CD14-positive monocyte (primary cell): Measurements from ENCODE around the gene FSTL1. TPM values are rescaled to one million over a fixed set of nuclear protein-coding genes. Genes with fewer than 3 reads are reported as not detected.
A peak's percentile ranks its signal among the peaks of the same experiment; 100 is the strongest.

Experiments used
- DNase-seq, 3 donors: peaks; one replicate each; pipeline ENCODE4 v3.0.0-alpha.2; 2011 to 2022
- H2AFZ ChIP-seq: 2 replicates; pipeline ENCODE4 v1.6.0; 2012; ENCODE audit warnings: mild to moderate bottlenecking, low read depth, low read length, inconsistent platforms; ENCODE audit not compliant: insufficient read depth, poor library complexity, severe bottlenecking
- H3K27ac ChIP-seq, 2 donors: 1 replicate in 1 of 2; 2 replicates in 1 of 2; pipeline ENCODE4 v1.5.1; 2012 to 2013; ENCODE audit warnings: low read length in 2 of 2, control low read depth in 1 of 2, inconsistent platforms in 1 of 2, low read depth in 1 of 2, mild to moderate bottlenecking in 1 of 2
- H3K27me3 ChIP-seq, 2 donors: one replicate each; pipeline versions ENCODE4 v1.6.0 to v1.6.1; 2011 to 2013; ENCODE audit warnings: low read length in 2 of 2; ENCODE audit not compliant: control insufficient read depth in 2 of 2, insufficient read depth in 2 of 2
- H3K36me3 ChIP-seq, 2 donors: replicated peaks in 1 of 2; 1 replicate in 1 of 2; 2 replicates in 1 of 2; pipeline versions ENCODE4 v1.5.1 to v1.6.1; 2012 to 2013; ENCODE audit warnings: low read length in 2 of 2, control low read depth in 1 of 2, inconsistent platforms in 1 of 2, mild to moderate bottlenecking in 1 of 2; ENCODE audit not compliant: insufficient read depth in 2 of 2, control insufficient read depth in 1 of 2
- H3K4me1 ChIP-seq, 2 donors: 1 replicate in 1 of 2; 2 replicates in 1 of 2; pipeline versions ENCODE4 v1.5.1 to v1.6.1; 2012 to 2013; ENCODE audit warnings: low read length in 2 of 2, control low read depth in 1 of 2, inconsistent platforms in 1 of 2, mild to moderate bottlenecking in 1 of 2, moderate library complexity in 1 of 2; ENCODE audit not compliant: insufficient read depth in 2 of 2, control insufficient read depth in 1 of 2
- H3K4me2 ChIP-seq: replicated peaks from 2 replicates; pipeline ENCODE3; 2012; ENCODE audit warnings: low read length, moderate library complexity, mild to moderate bottlenecking; ENCODE audit not compliant: poor library complexity, severe bottlenecking; ENCODE audit errors: extremely low read depth
- H3K4me3 ChIP-seq, 3 experiments: fragments of 200-600 bp in 1 of 3; sonication (generic) in 1 of 3; replicated peaks in 1 of 3; 1 replicate in 2 of 3; 2 replicates in 1 of 3; pipeline ENCODE4 v1.5.1; 2011 to 2013; ENCODE audit warnings: low read length in 3 of 3, mild to moderate bottlenecking in 3 of 3, control low read depth in 2 of 3, low read depth in 2 of 3, inconsistent platforms in 1 of 3, moderate library complexity in 1 of 3
- H3K79me2 ChIP-seq: 2 replicates; pipeline ENCODE4 v1.6.0; 2012; ENCODE audit warnings: mild to moderate bottlenecking, control low read depth, inconsistent platforms, low read length, moderate library complexity; ENCODE audit not compliant: insufficient read depth
- H3K9ac ChIP-seq: 2 replicates; pipeline ENCODE4 v1.6.0; 2017; ENCODE audit warnings: low read length, mild to moderate bottlenecking; ENCODE audit not compliant: insufficient read depth, poor library complexity, severe bottlenecking
- H3K9me3 ChIP-seq, 2 donors: replicated peaks in 1 of 2; 1 replicate in 1 of 2; 2 replicates in 1 of 2; pipeline versions ENCODE4 v1.5.1 to v1.6.1; 2012 to 2013; ENCODE audit warnings: low read length in 2 of 2, control low read depth in 1 of 2; ENCODE audit not compliant: control insufficient read depth in 1 of 2, insufficient read depth in 1 of 2
- H4K20me1 ChIP-seq: 2 replicates; pipeline ENCODE4 v1.6.0; 2012; ENCODE audit warnings: mild to moderate bottlenecking, low read length, control low read depth, moderate library complexity; ENCODE audit not compliant: insufficient read depth
- H3K27ac Mint-ChIP-seq, 7 donors: one replicate each; pipeline ENCODE4 v1.8.0; 2020; ENCODE audit warnings: mild to moderate bottlenecking in 7 of 7, mixed read lengths in 7 of 7, moderate library complexity in 6 of 7, inconsistent platforms in 2 of 7
- H3K27me3 Mint-ChIP-seq, 3 donors: one replicate each; pipeline ENCODE4 v1.8.0; 2021 to 2022; ENCODE audit warnings: low read depth in 3 of 3, mild to moderate bottlenecking in 3 of 3, mixed read lengths in 3 of 3, moderate library complexity in 3 of 3, inconsistent platforms in 1 of 3
- H3K36me3 Mint-ChIP-seq, 2 donors: one replicate each; pipeline ENCODE4 v1.8.0; 2020; ENCODE audit warnings: mixed read lengths in 2 of 2, inconsistent platforms in 1 of 2, mild to moderate bottlenecking in 1 of 2
- H3K4me1 Mint-ChIP-seq: one replicate; pipeline ENCODE4 v1.8.0; 2020; ENCODE audit warnings: mild to moderate bottlenecking, mixed read lengths
- H3K4me3 Mint-ChIP-seq, 2 donors: one replicate each; pipeline ENCODE4 v1.8.0; 2020; ENCODE audit warnings: mild to moderate bottlenecking in 2 of 2, mixed read lengths in 2 of 2, moderate library complexity in 1 of 2
- H3K9me3 Mint-ChIP-seq, 7 donors: one replicate each; pipeline ENCODE4 v1.8.0; 2020 to 2022; ENCODE audit warnings: mixed read lengths in 7 of 7, mild to moderate bottlenecking in 6 of 7, moderate library complexity in 6 of 7, inconsistent platforms in 2 of 7
- WGBS: methylation state at CpG from one replicate; pipeline ENCODE4 v1.1.5; 2013; ENCODE audit warnings: missing lambda C conversion rate; ENCODE audit not compliant: insufficient coverage; 5-methylcytosine and 5-hydroxymethylcytosine counted together
- intact Hi-C, 2 donors: fragments of 100-400 bp; cut with micrococcal nuclease; formaldehyde crosslinking; loops; one replicate each; pipeline versions ENCODE4 v1.15.0 to v1.15.1; 2023
- polyA minus RNA-seq: library from RNA; depleted of rRNA, polyadenylated mRNA; stranded (reverse); fragments of >200 nt; gene quantifications from 2 replicates; pipeline ENCODE4 v1.2.3, GENCODE V29; 2012
- polyA plus RNA-seq, 3 donors: library from polyadenylated mRNA; depleted of rRNA in 1 of 3; unstranded in 2 of 3; stranded (reverse) in 1 of 3; fragments of 300-500 nt in 2 of 3; fragments of >200 nt in 1 of 3; fragmentation: Illumina TruSeq in 2 of 3; gene quantifications; 1 replicate in 2 of 3; 2 replicates in 1 of 3; pipeline ENCODE4 v1.2.3, GENCODE V29; 2012 to 2021
- total RNA-seq, 12 experiments: library from RNA in 1 of 12; stranded (reverse) in 1 of 12; fragments of 120-200 nt in 1 of 12; gene quantifications; one replicate each; pipeline ENCODE4 v1.2.4 and lab custom pipeline; 2013 to 2026; ENCODE audit warnings: mixed read lengths in 6 of 12, inconsistent platforms in 1 of 12
- TF ChIP-seq, protein P1 (sequence below): fragments of 200-600 bp; IDR thresholded peaks from one replicate; pipeline ENCODE4 v1.8.0; 2022; ENCODE audit warnings: antibody characterized with exemption, mild to moderate bottlenecking

FSTL1 gene, protein sequence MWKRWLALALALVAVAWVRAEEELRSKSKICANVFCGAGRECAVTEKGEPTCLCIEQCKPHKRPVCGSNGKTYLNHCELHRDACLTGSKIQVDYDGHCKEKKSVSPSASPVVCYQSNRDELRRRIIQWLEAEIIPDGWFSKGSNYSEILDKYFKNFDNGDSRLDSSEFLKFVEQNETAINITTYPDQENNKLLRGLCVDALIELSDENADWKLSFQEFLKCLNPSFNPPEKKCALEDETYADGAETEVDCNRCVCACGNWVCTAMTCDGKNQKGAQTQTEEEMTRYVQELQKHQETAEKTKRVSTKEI
- total RNA-seq (2013): 1.5 TPM
- polyA plus RNA-seq: under 1 TPM; 0.13 to 0.44 (median 0.29) TPM
- 0.28 TPM in 1 of 2 replicates, not detected in the other for polyA minus RNA-seq
- 0.18 to 4.8 (median 0.33) reads per million in 11 experiments for total RNA-seq (lab: John Stamatoyannopoulos, UW)

DNA sequence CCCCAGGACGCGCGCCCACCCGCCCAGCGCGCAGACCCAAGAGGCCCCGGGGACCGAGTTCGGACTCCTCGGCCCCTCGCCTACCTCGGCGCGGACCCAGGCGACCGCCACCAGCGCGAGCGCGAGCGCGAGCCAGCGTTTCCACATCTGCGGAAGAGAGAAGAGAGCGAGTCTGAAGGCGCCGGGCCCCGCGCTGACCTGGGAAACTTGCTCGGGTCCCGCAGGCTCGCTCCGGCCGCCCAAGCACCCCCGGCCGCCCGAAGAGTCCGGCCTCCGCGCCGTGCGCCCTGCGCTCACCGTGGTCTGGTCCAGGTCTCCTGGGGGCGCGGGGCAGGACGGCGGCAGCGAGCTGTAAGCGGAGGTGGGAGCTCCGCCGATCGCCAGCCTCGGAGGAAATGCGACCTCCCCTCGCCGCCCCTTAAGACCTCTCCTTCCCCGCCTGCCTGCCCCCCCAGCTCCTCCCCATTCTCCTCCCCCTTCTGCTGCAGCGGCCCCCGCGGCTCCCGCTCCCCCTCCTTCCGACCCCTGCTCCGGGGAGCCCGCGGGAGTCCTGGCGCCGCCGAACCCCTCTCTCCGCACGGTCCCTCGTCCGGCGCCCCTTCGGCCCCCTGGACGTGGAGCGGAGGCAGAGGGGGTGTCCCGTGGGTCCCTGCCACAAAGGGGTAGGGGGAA is at the start of gene FSTL1:
Gene FSTL1, minus strand, starts transcription at position 393 of the 672 bp plus-strand sequence. Its CDS starts 246 bp downstream, at position 147.
- Histone ChIP-seq H3K36me3 (no peaks in the 10 kb centered on the region), H2AFZ (peak within 1 kb of the TSS; percentile 84), H3K4me1 (peaks cover 5 to 14% of the 10 kb centered on the region in 2 donors), H3K27ac (no peak within 1 kb of the TSS), H3K4me2 (peak within 1 kb of the TSS; percentile 94), H3K27me3 (peaks cover 41 to 48% of the 10 kb centered on the region in 2 donors), H3K9me3 (no peaks in the 10 kb centered on the region), H3K79me2 (no peaks in the 10 kb centered on the region), H3K9ac (peak within 1 kb of the TSS; percentile 52), H4K20me1 (no peaks in the 10 kb centered on the region), H3K4me3 (peak within 1 kb of the TSS; percentile 48 to 77 (median 51))
- Mint-ChIP-seq H3K27ac (peak within 1 kb of the TSS in 3 of 7 donors; percentile 19 to 39 (median 21)), H3K9me3 (peaks cover 0 to 15% (median 9%) of the 10 kb centered on the region in 7 donors), H3K36me3 (peaks cover 0 to 8% of the 10 kb centered on the region in 2 donors), H3K4me3 (peak within 1 kb of the TSS; percentile 92 to 96), H3K4me1 (peaks cover 12% of the 10 kb centered on the region), H3K27me3 (peaks cover 24 to 51% (median 39%) of the 10 kb centered on the region in 3 donors)
- TF ChIP-seq, protein P1, sequence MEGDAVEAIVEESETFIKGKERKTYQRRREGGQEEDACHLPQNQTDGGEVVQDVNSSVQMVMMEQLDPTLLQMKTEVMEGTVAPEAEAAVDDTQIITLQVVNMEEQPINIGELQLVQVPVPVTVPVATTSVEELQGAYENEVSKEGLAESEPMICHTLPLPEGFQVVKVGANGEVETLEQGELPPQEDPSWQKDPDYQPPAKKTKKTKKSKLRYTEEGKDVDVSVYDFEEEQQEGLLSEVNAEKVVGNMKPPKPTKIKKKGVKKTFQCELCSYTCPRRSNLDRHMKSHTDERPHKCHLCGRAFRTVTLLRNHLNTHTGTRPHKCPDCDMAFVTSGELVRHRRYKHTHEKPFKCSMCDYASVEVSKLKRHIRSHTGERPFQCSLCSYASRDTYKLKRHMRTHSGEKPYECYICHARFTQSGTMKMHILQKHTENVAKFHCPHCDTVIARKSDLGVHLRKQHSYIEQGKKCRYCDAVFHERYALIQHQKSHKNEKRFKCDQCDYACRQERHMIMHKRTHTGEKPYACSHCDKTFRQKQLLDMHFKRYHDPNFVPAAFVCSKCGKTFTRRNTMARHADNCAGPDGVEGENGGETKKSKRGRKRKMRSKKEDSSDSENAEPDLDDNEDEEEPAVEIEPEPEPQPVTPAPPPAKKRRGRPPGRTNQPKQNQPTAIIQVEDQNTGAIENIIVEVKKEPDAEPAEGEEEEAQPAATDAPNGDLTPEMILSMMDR: no peak
- WGBS: under 1% methylated on average over 63 of the region's 78 CpGs
- peak in 1 of 3 donors; percentile 6 for DNase-seq
- intact Hi-C loops: no loop called here

DNA sequence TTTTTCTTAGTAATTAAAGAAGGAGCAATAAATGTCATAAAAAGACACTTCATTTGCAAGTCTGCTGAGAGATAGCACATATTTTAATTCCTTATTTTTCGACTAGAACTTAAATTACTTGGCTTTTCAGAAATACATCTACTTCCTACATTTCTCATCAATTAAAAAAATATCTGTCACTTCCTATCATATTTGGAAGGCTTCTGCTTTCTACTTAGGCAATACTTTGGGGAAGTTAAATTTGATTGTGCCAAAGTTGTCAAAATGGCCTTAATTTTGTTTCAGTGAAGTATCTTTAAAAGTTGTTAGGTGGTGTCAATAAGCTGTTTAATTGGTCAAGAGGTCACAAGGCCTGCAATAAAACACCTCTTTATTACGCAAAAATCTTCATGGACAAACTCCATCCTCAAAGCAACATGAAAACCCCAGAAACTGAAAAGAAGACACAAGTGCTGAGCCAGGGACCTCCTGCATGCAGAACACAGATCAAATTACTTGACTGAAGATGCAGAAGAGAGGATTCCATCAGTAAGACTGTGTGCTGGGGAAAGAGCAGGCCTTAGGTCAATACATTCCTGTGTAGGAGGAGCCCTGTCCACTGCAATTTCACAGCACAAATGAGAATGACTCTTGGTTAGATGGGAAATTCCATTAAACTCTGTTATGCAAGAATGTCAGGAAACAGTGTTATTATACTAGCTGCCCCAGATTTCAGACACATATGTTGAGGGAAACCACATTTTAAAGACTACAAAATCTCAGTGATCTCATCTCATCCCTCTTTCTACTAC is 48.0 kb upstream of the FSTL1 start:
- no CpG with 5 or more reads among the region's 2 CpGs for WGBS
- intact Hi-C loops: no loop called here
- H3K4me1 Mint-ChIP-seq: peaks cover 8% of the 10 kb centered on the region
- H3K4me3 Mint-ChIP-seq: no peak overlapping the region
- peaks cover 9 to 27% (median 19%) of the 10 kb centered on the region in 7 donors for H3K9me3 Mint-ChIP-seq
- Histone ChIP-seq H3K9me3 (peaks cover 7 to 26% of the 10 kb centered on the region in 2 donors), H3K79me2 (no peaks in the 10 kb centered on the region), H2AFZ (peak overlapping the region; percentile 10), H3K4me2 (no peak overlapping the region), H3K9ac (no peak overlapping the region), H3K27ac (no peak overlapping the region), H3K4me3 (no peak overlapping the region), H4K20me1 (no peaks in the 10 kb centered on the region), H3K27me3 (no peaks in the 10 kb centered on the region), H3K36me3 (no peaks in the 10 kb centered on the region), H3K4me1 (peaks cover 4 to 9% of the 10 kb centered on the region in 2 donors)
- peak overlapping the region in 4 of 7 donors; percentile 12 to 71 (median 56) for H3K27ac Mint-ChIP-seq
- peaks cover 0 to 2% (median 0%) of the 10 kb centered on the region in 3 donors for H3K27me3 Mint-ChIP-seq
- DNase-seq: peak; percentile 2 to 63 (median 8)
- no peaks in the 10 kb centered on the region for H3K36me3 Mint-ChIP-seq
- TF ChIP-seq, protein P1: no peak
